Stimulated activated CD4-positive, alpha-beta T cell treated with anti-CD3 and anti-CD28 coated beads, Interleukin-2, amount 100 ng/mL, for 4 hours (primary cell): ENCODE measurements around the gene IQUB.
"Not testable (repeated sequence)": the region's sequence is repeated elsewhere in the genome, so short reads cannot be mapped to it uniquely, and the experiment has no call there.

ENCODE experiments used
- DNase-seq: peaks from one replicate; pipeline ENCODE4 v3.0.0-alpha.2; 2020; ENCODE audit warnings: low read depth

IQUB gene

DNA sequence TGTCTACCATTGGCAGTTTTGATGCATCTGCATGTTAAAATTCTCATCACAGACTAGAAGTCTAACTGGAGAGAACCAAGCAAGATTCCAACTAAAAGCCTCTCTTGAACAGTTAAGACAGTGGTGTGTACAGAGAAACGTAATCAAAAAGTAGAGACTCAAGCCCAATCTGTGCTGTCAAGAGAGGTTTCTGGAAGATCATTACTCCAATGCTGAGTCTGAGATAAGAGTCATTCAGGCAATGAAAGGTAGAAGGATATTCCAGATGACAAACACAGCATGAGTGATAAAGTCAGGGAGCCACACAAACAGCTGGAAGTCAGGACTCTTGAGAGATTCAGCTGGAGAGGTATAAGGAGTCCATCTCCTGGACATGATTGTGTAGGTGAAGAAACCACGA lies 48.7 kb downstream of the IQUB start:
- DNase-seq, result no peak

DNA sequence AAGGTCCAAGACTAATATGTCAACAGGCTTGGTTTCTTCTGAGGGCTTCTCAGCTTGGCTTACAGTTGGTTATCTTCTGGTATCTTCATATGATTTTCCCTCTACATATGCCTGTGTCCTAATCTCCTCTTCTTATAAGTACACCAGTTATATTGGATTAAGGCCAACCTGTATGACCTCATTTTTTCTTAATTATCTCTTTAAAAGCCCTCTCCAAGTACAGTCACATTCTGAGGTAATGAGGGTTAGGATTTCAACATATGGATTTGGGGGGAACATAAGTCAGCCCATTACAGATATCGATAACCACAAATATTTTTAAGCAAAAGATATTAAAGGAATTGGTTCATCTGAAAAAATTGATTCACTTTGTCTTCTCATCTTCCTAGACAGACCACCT lies 49.2 kb downstream of the IQUB start:
- no peak for DNase-seq

- no peak for DNase-seq
Measured at GRCh38 chr7:123484199-123484598, 50.2 kb downstream of the IQUB start.

- DNase-seq, result no peak
Measured at GRCh38 chr7:123480107-123480506, 54.3 kb downstream of the IQUB start.

GRCh38 chr7:123478056-123478455 lies 56.3 kb downstream of the IQUB start:
- DNase-seq, result not testable (repeated sequence)

- DNase-seq, result no peak
Measured at GRCh38 chr7:123472750-123473445, 61.5 kb downstream of the IQUB start.

GRCh38 chr7:123472327-123472726 lies 62.1 kb downstream of the IQUB start:
- no peak for DNase-seq

DNA sequence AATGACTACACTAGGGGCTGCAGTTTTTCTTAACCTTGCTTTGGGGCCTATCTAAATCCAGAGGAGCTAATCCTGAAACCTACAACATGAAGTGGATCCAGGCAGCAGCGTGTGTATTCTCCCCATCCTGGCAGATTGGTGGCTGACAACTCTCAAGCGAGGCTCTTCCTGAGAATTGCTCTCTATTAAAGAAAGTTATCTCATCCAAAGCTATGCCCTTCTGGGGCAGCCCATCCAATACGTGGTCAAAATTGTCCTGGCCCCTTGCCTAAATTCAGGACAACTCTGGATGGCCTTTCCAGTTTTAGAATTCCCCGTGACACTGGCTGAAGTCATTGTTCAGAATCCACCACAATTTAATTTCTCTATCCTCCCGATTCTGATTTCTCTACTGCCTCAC lies 66.1 kb downstream of the IQUB start:
- no peak for DNase-seq

GRCh38 chr7:123463890-123464289 lies 70.5 kb downstream of the IQUB start:
- DNase-seq, result no peak

GRCh38 chr7:123460616-123461015 lies 73.8 kb downstream of the IQUB start:
- DNase-seq, result no peak

- DNase-seq, result no peak
Measured at GRCh38 chr7:123455965-123456470, 78.4 kb downstream of the IQUB start.

DNA sequence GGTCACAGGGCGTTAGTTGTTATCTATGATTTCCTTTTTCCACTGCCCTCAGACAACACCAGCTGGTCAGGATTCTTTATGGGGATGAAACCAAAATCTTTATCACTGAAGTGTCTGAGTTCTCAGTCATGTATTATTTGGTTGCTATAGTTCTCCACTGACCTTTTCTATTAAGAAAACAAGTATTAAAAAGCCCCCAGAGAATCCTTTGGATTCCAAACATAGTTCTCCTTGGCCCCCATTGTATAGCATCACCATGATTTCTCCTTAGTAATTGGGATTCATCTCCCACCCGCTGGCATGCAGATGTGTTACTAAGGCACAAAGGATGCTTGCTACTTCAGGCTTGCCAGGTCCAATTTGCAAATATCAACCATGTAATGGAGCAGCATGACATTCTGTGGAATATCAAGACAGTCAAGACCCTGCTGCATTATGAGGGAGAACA lies 94.3 kb downstream of the IQUB start:
- no peak for DNase-seq

DNA sequence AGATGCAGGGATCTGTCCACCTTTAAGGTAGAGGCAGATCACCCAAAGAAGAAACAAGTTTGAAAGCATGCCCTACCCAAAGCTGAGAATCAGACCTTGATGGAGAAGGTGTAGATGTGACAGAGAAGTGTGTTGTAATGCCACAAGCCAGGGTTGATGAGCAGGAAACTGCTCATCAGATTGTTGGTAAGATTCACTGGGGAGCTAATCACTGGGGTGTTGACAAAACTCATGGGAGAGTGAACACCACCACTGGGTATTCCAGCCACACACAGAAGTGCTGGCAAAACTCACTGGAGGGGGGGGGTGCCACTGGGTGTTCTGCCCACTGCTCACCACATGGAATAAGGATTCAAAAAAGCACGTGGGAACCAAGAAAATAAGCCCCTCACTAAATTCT lies 95.2 kb downstream of the IQUB start:
- no peak for DNase-seq

- no peak for DNase-seq
Measured at GRCh38 chr7:123437447-123437995, 96.9 kb downstream of the IQUB start.

DNA sequence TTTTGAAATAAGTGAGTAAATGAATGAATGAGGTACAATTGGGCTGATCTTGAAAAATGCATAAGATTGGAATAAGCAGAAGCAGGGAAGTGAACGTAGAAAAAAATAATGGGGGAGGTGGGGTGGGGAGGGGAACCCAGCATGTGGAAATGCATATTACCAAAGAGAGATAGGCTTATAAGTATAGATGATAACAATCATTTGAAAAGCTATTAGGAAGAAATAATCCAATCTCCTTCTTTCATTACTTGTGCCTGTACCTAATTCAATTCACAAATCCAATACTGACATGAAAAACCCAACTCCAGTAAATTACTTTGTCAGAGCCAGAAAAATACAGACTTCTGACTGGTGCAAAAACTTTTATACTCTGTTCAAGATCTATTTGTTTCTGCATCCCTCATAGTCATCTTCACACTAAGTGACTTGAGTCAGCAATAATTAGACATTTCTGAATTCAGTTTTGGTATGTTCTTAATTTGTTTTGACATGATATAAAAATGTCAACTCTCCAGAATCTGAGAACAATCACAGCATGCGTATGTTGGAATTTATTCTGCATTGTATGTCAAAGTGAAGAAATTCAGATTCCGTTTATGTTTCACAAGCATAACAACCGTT lies 99.2 kb downstream of the IQUB start:
- DNase-seq, result no peak

- no peak for DNase-seq
Measured at GRCh38 chr7:123433665-123434064, 100.7 kb downstream of the IQUB start.

DNA sequence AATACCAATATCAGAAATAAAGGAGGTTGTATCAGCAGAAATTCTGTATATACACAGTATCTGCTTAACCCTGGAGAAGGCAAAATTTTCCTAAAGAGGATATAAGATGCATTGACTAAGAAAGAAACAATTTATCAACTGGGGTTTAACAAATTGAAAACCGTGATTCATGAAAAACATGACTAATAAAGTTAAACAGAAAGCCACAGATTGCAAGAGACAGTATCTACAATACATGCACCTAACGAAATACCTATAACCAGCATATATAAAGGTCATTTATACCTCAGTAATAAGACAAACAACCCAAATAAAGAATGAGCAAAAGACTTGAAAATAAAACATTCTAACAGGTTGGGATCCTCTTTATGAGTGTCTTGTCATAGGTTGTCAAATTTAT lies 101.8 kb downstream of the IQUB start:
- DNase-seq, result no peak

DNA sequence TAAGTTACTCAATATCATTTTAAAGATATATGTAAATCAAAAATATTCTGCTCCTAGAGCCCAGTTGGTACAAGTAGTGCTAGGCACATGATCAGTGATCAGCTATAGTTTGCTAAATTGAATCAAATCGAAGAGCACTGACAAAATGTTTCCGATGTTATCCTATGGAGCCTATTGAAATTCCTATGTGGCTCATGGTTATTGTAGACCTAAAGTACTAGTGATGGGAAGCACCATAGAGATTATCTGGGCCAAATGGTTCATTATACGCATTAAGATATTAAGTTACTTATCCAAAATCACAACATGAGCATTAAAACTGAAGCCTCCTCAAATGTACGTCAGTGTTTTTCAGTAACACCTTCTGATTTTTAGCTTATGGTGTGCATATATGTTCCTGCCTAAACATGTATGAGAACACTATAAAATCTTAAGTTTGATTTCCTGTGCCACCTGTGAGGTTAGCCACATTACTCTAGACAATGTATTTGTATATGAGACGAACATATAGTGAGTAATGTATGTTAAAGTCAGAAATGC lies 103.2 kb downstream of the IQUB start:
- no peak for DNase-seq

DNA sequence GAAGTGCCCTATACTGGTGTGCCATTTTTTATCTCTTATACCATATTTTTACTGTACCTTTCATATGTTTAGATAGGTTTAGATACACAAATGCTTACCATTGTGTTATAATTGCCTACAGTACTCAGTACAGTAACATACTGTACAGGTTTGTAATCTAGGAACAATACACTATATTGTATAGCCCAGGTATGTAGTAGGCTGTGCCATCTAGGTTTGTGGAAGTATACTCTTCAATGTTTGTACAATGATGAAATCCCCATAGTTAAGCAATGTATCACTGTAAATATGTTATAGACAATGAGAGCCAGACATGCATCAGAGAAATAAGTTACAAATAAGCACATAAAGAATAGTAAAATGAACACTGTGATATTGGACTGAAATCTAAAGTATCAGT lies 109.1 kb downstream of the IQUB start:
- DNase-seq, result no peak

GRCh38 chr7:123424463-123424862 lies 109.9 kb downstream of the IQUB start:
- no peak for DNase-seq

DNA sequence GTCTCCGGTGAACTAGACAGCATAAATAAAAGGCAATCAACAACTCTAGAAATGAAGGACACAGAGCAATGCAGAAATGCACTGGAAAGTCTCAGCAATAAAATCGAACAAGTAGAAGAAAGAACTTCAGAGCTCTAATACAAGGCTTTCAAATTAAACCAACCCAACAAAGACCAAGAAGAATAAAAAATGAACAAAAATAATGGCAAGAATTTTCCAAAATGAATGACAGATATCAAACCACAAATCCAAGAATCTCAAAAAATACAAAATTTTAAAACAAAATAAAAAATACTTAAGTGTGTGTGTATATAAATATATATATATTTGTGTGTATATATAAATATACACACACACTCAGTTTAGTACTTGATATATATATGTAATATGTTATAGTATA lies 110.8 kb downstream of the IQUB start:
- no peak for DNase-seq

DNA sequence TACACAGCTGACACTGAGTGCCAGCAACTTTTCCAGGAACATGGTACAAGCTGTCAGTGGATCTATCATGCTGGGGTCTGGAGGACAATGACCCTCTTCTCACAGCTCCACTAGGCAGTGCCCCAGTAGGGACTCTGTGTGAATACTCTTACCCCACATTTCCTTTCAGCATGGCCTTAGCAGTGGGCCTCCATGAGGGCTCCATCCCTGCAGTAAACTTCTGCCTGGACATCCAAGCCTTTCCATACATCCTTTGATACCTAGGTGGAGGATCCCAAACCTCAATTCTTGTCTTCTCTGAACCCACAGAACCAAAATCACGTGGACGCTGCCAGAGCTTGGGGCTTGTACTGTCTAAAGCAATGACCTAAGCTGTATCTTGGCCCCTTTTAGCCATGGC lies 116.8 kb downstream of the IQUB start:
- no peak for DNase-seq

GRCh38 chr7:123415625-123416024 lies 118.8 kb downstream of the IQUB start:
- DNase-seq, result no peak
